ENCODE measurements around the gene C20orf144. TPM values are rescaled to one million over a fixed set of nuclear protein-coding genes. Genes with fewer than 3 reads are reported as not detected.

Gene C20orf144
- 0.08 and 0.26 TPM in 2 replicates for total RNA-seq

GRCh38 chr20:33662172-33662571, at the start of gene C20orf144:
C20orf144 (plus strand) TSS chr20:33662327; CDS start chr20:33662346, 19 bp downstream.

GRCh38 chr20:33666293-33667244, 4.4 kb downstream of the C20orf144 start, which contains the start of gene ACTL10:
ACTL10 (plus strand) TSS chr20:33666943; CDS start chr20:33667498, 555 bp downstream.

DNA sequence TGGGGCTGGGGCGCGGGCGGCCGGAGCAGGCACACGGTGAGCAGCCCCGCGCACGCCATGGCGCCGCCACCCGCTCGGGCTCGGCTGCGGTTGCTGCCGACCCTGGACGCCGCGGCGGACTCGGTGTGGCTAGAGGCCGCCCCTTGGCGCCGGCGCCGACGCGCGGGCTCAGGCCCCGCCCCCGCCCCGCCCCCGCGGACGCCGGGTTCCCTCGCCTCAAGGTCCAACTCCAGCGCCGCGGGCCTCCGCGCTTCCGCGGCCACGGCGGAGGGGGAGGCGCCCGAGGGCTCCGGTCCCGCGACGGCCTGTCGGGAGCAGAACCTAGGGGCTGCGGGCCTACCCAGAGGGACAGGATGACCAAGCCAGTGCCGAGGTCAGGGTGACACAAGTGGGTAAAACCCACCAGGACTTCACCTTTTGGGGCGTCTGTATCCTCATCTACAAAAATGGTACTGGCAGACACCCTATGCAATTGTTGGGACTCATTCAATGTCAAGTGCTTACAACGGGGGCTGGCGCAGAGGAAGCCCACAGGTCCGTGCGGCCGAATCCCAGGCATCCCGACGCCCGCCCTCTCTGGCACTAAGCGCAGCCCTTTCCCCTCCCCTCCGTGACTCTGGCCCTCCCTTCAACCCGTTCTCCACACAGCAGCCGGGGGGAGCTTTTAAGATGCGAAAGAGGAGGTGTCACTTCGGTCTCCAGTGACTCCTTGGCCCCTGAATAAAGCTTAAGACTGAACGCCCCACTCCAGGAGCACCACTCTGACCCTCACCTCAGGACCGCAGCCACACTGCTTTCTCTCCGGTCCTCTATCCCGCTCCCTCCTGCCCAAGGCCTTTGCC, 12.4 kb downstream of the C20orf144 start, which contains the start of gene NECAB3:
Gene NECAB3, minus strand, starts transcription at position 135 of the 842 bp plus-strand sequence. Its CDS starts 76 bp downstream, at position 59.

DNA sequence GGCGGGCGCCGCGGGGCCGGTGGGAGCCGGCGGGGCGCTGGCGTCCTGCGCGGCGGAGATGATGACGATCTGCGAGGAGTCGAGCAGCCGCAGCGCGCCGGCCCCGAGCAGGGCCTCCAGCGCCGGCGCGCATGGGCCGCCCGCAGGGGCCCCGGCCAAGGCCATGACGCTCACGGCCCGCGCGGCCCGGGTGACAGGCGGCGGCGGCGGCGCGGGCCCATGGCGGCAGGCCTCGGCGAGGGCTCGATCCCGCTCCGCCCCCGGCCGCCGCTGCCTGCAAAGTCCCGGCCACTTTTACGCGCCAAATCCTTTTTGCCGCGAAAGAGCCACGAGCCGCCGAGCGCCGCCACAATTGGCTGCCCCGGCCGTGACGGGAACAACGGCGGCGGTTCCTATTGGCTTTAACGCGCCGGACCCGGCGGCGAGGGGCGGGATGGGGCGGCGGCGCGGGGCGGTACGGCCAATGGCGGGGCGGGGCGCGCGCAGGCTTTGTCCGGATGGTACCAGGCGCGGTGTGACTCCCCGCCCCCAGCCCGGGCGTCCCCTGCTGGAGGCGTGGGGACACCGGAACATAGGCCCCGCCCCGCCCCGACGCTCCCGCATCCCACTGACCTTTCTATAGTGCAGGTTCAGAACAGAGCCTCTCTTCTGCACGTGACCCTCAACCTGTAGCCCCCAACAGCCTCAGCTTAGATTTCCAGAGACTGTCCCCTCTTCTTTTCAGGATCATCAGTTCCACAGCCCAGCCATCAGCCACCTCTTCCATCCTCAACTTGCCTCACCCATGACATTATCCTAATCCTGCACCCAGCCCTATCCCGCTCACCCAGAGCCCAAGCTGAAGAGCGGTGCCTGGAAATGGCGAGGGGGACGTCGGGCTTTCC, 24.2 kb downstream of the C20orf144 start, which contains the start of gene E2F1:
Gene E2F1, minus strand, starts transcription at position 286 of the 884 bp plus-strand sequence. Its CDS starts 121 bp downstream, at position 165.

Other genes starting within 250 kb of the C20orf144 start
- 12.4 and 13.5 TPM in 2 replicates for gene SNTA1, start 218.6 kb upstream of the C20orf144 start, total RNA-seq
- gene CBFA2T2, start 172.2 kb upstream of the C20orf144 start, total RNA-seq: 5.0 and 5.9 TPM in 2 replicates
- 1.4 and 4.9 TPM in 2 replicates for gene ACTL10, start 4.6 kb downstream of the C20orf144 start, total RNA-seq
- 21.3 and 27.0 TPM in 2 replicates for gene NECAB3, start 12.1 kb downstream of the C20orf144 start, total RNA-seq
- gene E2F1, start 24.1 kb downstream of the C20orf144 start, total RNA-seq: 3.9 and 13.4 TPM in 2 replicates
- gene PXMP4, start 58.0 kb downstream of the C20orf144 start, total RNA-seq: 3.2 and 5.6 TPM in 2 replicates
- 0.88 and 2.8 TPM in 2 replicates for gene ZNF341, start 69.7 kb downstream of the C20orf144 start, total RNA-seq
- gene CHMP4B, start 149.0 kb downstream of the C20orf144 start, total RNA-seq: 40.2 and 53.0 TPM in 2 replicates

All from epithelial cell of alveolus of lung (primary cell).